Osteocyte (in vitro differentiated cells): Measurements from ENCODE around the gene EHMT1. TPM values are rescaled to one million over a fixed set of nuclear protein-coding genes. Genes with fewer than 3 reads are reported as not detected.
A peak's percentile ranks its signal among the peaks of the same experiment; 100 is the strongest.

ENCODE experiments used
- DNase-seq: peaks from one replicate; pipeline ENCODE4 v3.0.0; 2021; ENCODE audit warnings: mixed read lengths; ENCODE audit not compliant: unreplicated experiment; ENCODE audit errors: extremely low spot score
- H3K27ac Mint-ChIP-seq: one replicate; pipeline ENCODE4 v1.8.0; 2021; ENCODE audit warnings: mild to moderate bottlenecking, mixed read lengths; ENCODE audit not compliant: unreplicated experiment
- H3K27me3 Mint-ChIP-seq: one replicate; pipeline ENCODE4 v1.8.0; 2021; ENCODE audit warnings: mixed read lengths; ENCODE audit not compliant: unreplicated experiment
- H3K36me3 Mint-ChIP-seq: one replicate; pipeline ENCODE4 v1.8.0; 2021; ENCODE audit warnings: mixed read lengths; ENCODE audit not compliant: unreplicated experiment
- H3K4me1 Mint-ChIP-seq: one replicate; pipeline ENCODE4 v1.8.0; 2021; ENCODE audit warnings: mixed read lengths; ENCODE audit not compliant: unreplicated experiment
- H3K4me3 Mint-ChIP-seq: one replicate; pipeline ENCODE4 v1.8.0; 2021; ENCODE audit warnings: mild to moderate bottlenecking, moderate library complexity, mixed read lengths; ENCODE audit not compliant: unreplicated experiment
- H3K9me3 Mint-ChIP-seq: one replicate; pipeline ENCODE4 v1.8.0; 2021; ENCODE audit warnings: mixed read lengths; ENCODE audit not compliant: unreplicated experiment
- CTCF ChIP-seq: fragments of 200-600 bp; sonication (generic); IDR thresholded peaks from 2 replicates; pipeline ENCODE4 v1.5.0; 2021; ENCODE audit warnings: antibody characterized with exemption, mild to moderate bottlenecking, moderate library complexity
- total RNA-seq: library from RNA; stranded (reverse); gene quantifications from 2 replicates; pipeline ENCODE4 v1.2.1, GENCODE V29; 2021

EHMT1 gene
- total RNA-seq, 1 donor from 2014 or later = 88.6 TPM

- peak; percentile 85 for DNase-seq
- TF ChIP-seq CTCF = no peak
- Mint-ChIP-seq H3K4me3 (no peak overlapping the region), H3K9me3 (no peaks in the 10 kb centered on the region), H3K36me3 (peaks cover 39% of the 10 kb centered on the region), H3K4me1 (peaks cover 6% of the 10 kb centered on the region), H3K27ac (no peak overlapping the region), H3K27me3 (no peaks in the 10 kb centered on the region)
Measured at GRCh38 chr9:137784641-137785513, 166.1 kb downstream of the EHMT1 start.

GRCh38 chr9:137785704-137786161 lies 166.9 kb downstream of the EHMT1 start:
- Mint-ChIP-seq H3K4me1 (peaks cover 6% of the 10 kb centered on the region), H3K4me3 (no peak overlapping the region), H3K27me3 (no peaks in the 10 kb centered on the region), H3K27ac (peak overlapping the region; percentile 56), H3K9me3 (no peaks in the 10 kb centered on the region), H3K36me3 (peaks cover 43% of the 10 kb centered on the region)
- no peak for TF ChIP-seq CTCF
- DNase-seq = no peak

GRCh38 chr9:137786511-137786920 lies 167.7 kb downstream of the EHMT1 start:
- peaks cover 6% of the 10 kb centered on the region for H3K4me1 Mint-ChIP-seq
- DNase-seq = no peak
- peak overlapping the region; percentile 38 for H3K27ac Mint-ChIP-seq
- H3K9me3 Mint-ChIP-seq = no peaks in the 10 kb centered on the region
- peaks cover 50% of the 10 kb centered on the region for H3K36me3 Mint-ChIP-seq
- TF ChIP-seq CTCF = no peak
- H3K4me3 Mint-ChIP-seq = no peak overlapping the region
- H3K27me3 Mint-ChIP-seq = no peaks in the 10 kb centered on the region

GRCh38 chr9:137787381-137787780 lies 168.6 kb downstream of the EHMT1 start:
- no peaks in the 10 kb centered on the region for H3K9me3 Mint-ChIP-seq
- peaks cover 51% of the 10 kb centered on the region for H3K36me3 Mint-ChIP-seq
- H3K4me1 Mint-ChIP-seq = peaks cover 6% of the 10 kb centered on the region
- no peaks in the 10 kb centered on the region for H3K27me3 Mint-ChIP-seq
- no peak overlapping the region for H3K27ac Mint-ChIP-seq
- no peak overlapping the region for H3K4me3 Mint-ChIP-seq
- TF ChIP-seq CTCF = no peak
- DNase-seq = no peak

GRCh38 chr9:137787786-137788505 lies 169.1 kb downstream of the EHMT1 start:
- peaks cover 6% of the 10 kb centered on the region for H3K4me1 Mint-ChIP-seq
- no peak overlapping the region for H3K4me3 Mint-ChIP-seq
- peaks cover 50% of the 10 kb centered on the region for H3K36me3 Mint-ChIP-seq
- H3K9me3 Mint-ChIP-seq = no peaks in the 10 kb centered on the region
- TF ChIP-seq CTCF = no peak
- H3K27me3 Mint-ChIP-seq = no peaks in the 10 kb centered on the region
- no peak for DNase-seq
- H3K27ac Mint-ChIP-seq = no peak overlapping the region
